GM21786 (cell line): ENCODE data around the gene MITF.

Source experiments
- ATAC-seq: cut with Tn5 transposase; IDR thresholded peaks from one replicate; pipeline ENCODE4 v1.9.1; 2021; ENCODE audit not compliant: unreplicated experiment

The MITF gene

GRCh38 chr3:69944931-69945493, 205.7 kb downstream of the MITF start:
- ATAC-seq: no peak

GRCh38 chr3:69948246-69948862, 209.1 kb downstream of the MITF start:
- no peak for ATAC-seq

GRCh38 chr3:69951616-69952015, 212.4 kb downstream of the MITF start:
- ATAC-seq: no peak

GRCh38 chr3:69959581-69959980, 220.3 kb downstream of the MITF start:
- no peak for ATAC-seq

GRCh38 chr3:69961706-69962439, 222.6 kb downstream of the MITF start:
- ATAC-seq: no peak

GRCh38 chr3:69963643-69964042, 224.4 kb downstream of the MITF start:
- ATAC-seq: no peak

- ATAC-seq: no peak
Measured at GRCh38 chr3:69967156-69967555, 227.9 kb downstream of the MITF start.

- ATAC-seq: no peak
Measured at GRCh38 chr3:69970827-69971226, 231.6 kb downstream of the MITF start.

GRCh38 chr3:69972672-69973071, 233.4 kb downstream of the MITF start:
- ATAC-seq: no peak

- ATAC-seq: no peak
Measured at GRCh38 chr3:69976021-69976420, 236.8 kb downstream of the MITF start.

- ATAC-seq: no peak
Measured at GRCh38 chr3:69983546-69984265, 244.4 kb downstream of the MITF start.

- ATAC-seq: no peak
Measured at GRCh38 chr3:69985266-69985665, 246.0 kb downstream of the MITF start.

GRCh38 chr3:69986419-69986818, 247.2 kb downstream of the MITF start:
- no peak for ATAC-seq

- ATAC-seq: no peak
Measured at GRCh38 chr3:69987833-69988232, 248.6 kb downstream of the MITF start.

GRCh38 chr3:69993757-69994156, 254.5 kb downstream of the MITF start:
- no peak for ATAC-seq

- ATAC-seq: no peak
Measured at GRCh38 chr3:69994919-69995318, 255.7 kb downstream of the MITF start.

GRCh38 chr3:69997631-69998307, 258.5 kb downstream of the MITF start:
- no peak for ATAC-seq

GRCh38 chr3:69998759-69999139, 259.5 kb downstream of the MITF start:
- ATAC-seq: no peak

GRCh38 chr3:69999140-70000027, 260.1 kb downstream of the MITF start, which contains the start of gene SAMMSON:
SAMMSON (plus strand) TSS chr3:69999733.
- no peak for ATAC-seq

GRCh38 chr3:70000028-70000410, 260.8 kb downstream of the MITF start:
- ATAC-seq: no peak
